BLaER1 (cell line): ENCODE data around the gene RRAS2.

ENCODE experiments used
- H3K27ac ChIP-seq: shearing (Covaris generic); formaldehyde crosslinking; 2 replicates; pipeline ENCODE4 v1.8.1; 2022
- H3K27me3 ChIP-seq: shearing (Covaris generic); formaldehyde crosslinking; 2 replicates; pipeline ENCODE4 v1.8.1; 2022
- H3K36me3 ChIP-seq: shearing (Covaris generic); formaldehyde crosslinking; 2 replicates; pipeline ENCODE4 v1.8.1; 2022
- H3K4me1 ChIP-seq: shearing (Covaris generic); formaldehyde crosslinking; 2 replicates; pipeline ENCODE4 v1.8.1; 2022
- H3K4me2 ChIP-seq: shearing (Covaris generic); formaldehyde crosslinking; 2 replicates; pipeline ENCODE4 v1.8.1; 2022
- H3K4me3 ChIP-seq: shearing (Covaris generic); formaldehyde crosslinking; 2 replicates; pipeline ENCODE4 v1.8.1; 2022
- H3K9ac ChIP-seq: shearing (Covaris generic); formaldehyde crosslinking; 2 replicates; pipeline ENCODE4 v1.8.1; 2022
- H3K9me3 ChIP-seq: shearing (Covaris generic); formaldehyde crosslinking; 2 replicates; pipeline ENCODE4 v1.8.1; 2022
- H4K20me1 ChIP-seq: shearing (Covaris generic); formaldehyde crosslinking; 2 replicates; pipeline ENCODE4 v1.8.1; 2022
- Cebpa-rat ChIP-seq: shearing (Covaris generic); IDR thresholded peaks from 2 replicates; pipeline ENCODE4 v1.8.1; 2022

Gene RRAS2

GRCh38 chr11:14314127-14314526, 44.9 kb downstream of the RRAS2 start:
- no peak overlapping the region for H3K4me2 ChIP-seq
- no peak overlapping the region for H3K4me3 ChIP-seq
- H3K27ac ChIP-seq, result no peak overlapping the region
- TF ChIP-seq Cebpa-rat, result no peak
- no peaks in the 10 kb centered on the region for H3K36me3 ChIP-seq
- peaks cover 35% of the 10 kb centered on the region; the same call in 1 of the 2 replicates for H4K20me1 ChIP-seq
- H3K9me3 ChIP-seq, result no peaks in the 10 kb centered on the region
- H3K9ac ChIP-seq, result no peak overlapping the region
- no peaks in the 10 kb centered on the region for H3K27me3 ChIP-seq
- peaks cover 6% of the 10 kb centered on the region; the same call in 1 of the 2 replicates for H3K4me1 ChIP-seq

- Histone ChIP-seq H3K27me3 (no peaks in the 10 kb centered on the region), H3K27ac (no peak overlapping the region), H3K9ac (no peak overlapping the region), H3K9me3 (no peaks in the 10 kb centered on the region), H3K4me2 (no peak overlapping the region), H4K20me1 (peaks cover 35% of the 10 kb centered on the region; the same call in 1 of the 2 replicates), H3K36me3 (no peaks in the 10 kb centered on the region), H3K4me1 (peaks cover 6% of the 10 kb centered on the region; the same call in 1 of the 2 replicates), H3K4me3 (no peak overlapping the region)
- TF ChIP-seq Cebpa-rat, result no peak
Observed at GRCh38 chr11:14312736-14313438, 46.1 kb downstream of the RRAS2 start.

GRCh38 chr11:14310679-14311078, 48.3 kb downstream of the RRAS2 start:
- H3K27ac ChIP-seq, result no peak overlapping the region
- H3K27me3 ChIP-seq, result no peaks in the 10 kb centered on the region
- H3K4me1 ChIP-seq, result peaks cover 6% of the 10 kb centered on the region; the same call in 1 of the 2 replicates
- H3K36me3 ChIP-seq, result no peaks in the 10 kb centered on the region
- H3K4me2 ChIP-seq, result no peak overlapping the region
- no peak for TF ChIP-seq Cebpa-rat
- H4K20me1 ChIP-seq, result peaks cover 32% of the 10 kb centered on the region; the same call in 1 of the 2 replicates
- no peak overlapping the region for H3K4me3 ChIP-seq
- no peaks in the 10 kb centered on the region for H3K9me3 ChIP-seq
- no peak overlapping the region for H3K9ac ChIP-seq

- Histone ChIP-seq H3K27me3 (no peaks in the 10 kb centered on the region), H3K36me3 (no peaks in the 10 kb centered on the region), H3K4me2 (no peak overlapping the region), H3K9me3 (no peaks in the 10 kb centered on the region), H3K9ac (no peak overlapping the region), H3K27ac (no peak overlapping the region), H3K4me1 (peaks cover 6% of the 10 kb centered on the region; the same call in 1 of the 2 replicates), H4K20me1 (peaks cover 43% of the 10 kb centered on the region; the same call in 1 of the 2 replicates), H3K4me3 (no peak overlapping the region)
- TF ChIP-seq Cebpa-rat, result no peak
Observed at GRCh38 chr11:14309425-14310192, 49.4 kb downstream of the RRAS2 start.

- no peak for TF ChIP-seq Cebpa-rat
- Histone ChIP-seq H3K27me3 (no peaks in the 10 kb centered on the region), H3K4me1 (peaks cover 6% of the 10 kb centered on the region; the same call in 1 of the 2 replicates), H3K9me3 (no peaks in the 10 kb centered on the region), H3K36me3 (no peaks in the 10 kb centered on the region), H3K4me3 (no peak overlapping the region), H4K20me1 (peaks cover 48% of the 10 kb centered on the region; the same call in 1 of the 2 replicates), H3K27ac (no peak overlapping the region), H3K4me2 (no peak overlapping the region), H3K9ac (no peak overlapping the region)
Observed at GRCh38 chr11:14308897-14309387, 50.0 kb downstream of the RRAS2 start.

- no peak overlapping the region for H3K4me3 ChIP-seq
Observed at GRCh38 chr11:14308114-14308896, 50.7 kb downstream of the RRAS2 start.

GRCh38 chr11:14306481-14306880, 52.5 kb downstream of the RRAS2 start:
- Histone ChIP-seq H4K20me1 (peaks cover 42% of the 10 kb centered on the region; the same call in 1 of the 2 replicates), H3K9ac (no peak overlapping the region), H3K9me3 (no peaks in the 10 kb centered on the region), H3K27me3 (no peaks in the 10 kb centered on the region), H3K4me3 (no peak overlapping the region), H3K36me3 (no peaks in the 10 kb centered on the region), H3K27ac (no peak overlapping the region), H3K4me1 (no peaks in the 10 kb centered on the region), H3K4me2 (no peak overlapping the region)
- TF ChIP-seq Cebpa-rat, result no peak

More at GRCh38 chr11:14308114-14308896, 50.7 kb downstream of the RRAS2 start:
- no peaks in the 10 kb centered on the region for H3K27me3 ChIP-seq
- no peaks in the 10 kb centered on the region for H3K9me3 ChIP-seq
- no peak overlapping the region for H3K9ac ChIP-seq
- no peak overlapping the region for H3K4me2 ChIP-seq
- no peaks in the 10 kb centered on the region for H3K36me3 ChIP-seq
- H3K27ac ChIP-seq, result no peak overlapping the region
- peaks cover 3% of the 10 kb centered on the region; the same call in 1 of the 2 replicates for H3K4me1 ChIP-seq
- no peak for TF ChIP-seq Cebpa-rat
- H4K20me1 ChIP-seq, result peaks cover 49% of the 10 kb centered on the region; the same call in 1 of the 2 replicates

- Histone ChIP-seq H3K4me3 (no peak overlapping the region), H3K9ac (no peak overlapping the region), H3K27me3 (no peaks in the 10 kb centered on the region), H3K4me2 (no peak overlapping the region), H3K36me3 (no peaks in the 10 kb centered on the region), H4K20me1 (peaks cover 40% of the 10 kb centered on the region), H3K4me1 (no peaks in the 10 kb centered on the region), H3K27ac (no peak overlapping the region), H3K9me3 (no peaks in the 10 kb centered on the region)
- no peak for TF ChIP-seq Cebpa-rat
Observed at GRCh38 chr11:14305649-14306048, 53.3 kb downstream of the RRAS2 start.

- Histone ChIP-seq H3K4me2 (no peak overlapping the region), H3K4me1 (no peaks in the 10 kb centered on the region), H3K9me3 (no peaks in the 10 kb centered on the region), H4K20me1 (peaks cover 43% of the 10 kb centered on the region), H3K4me3 (no peak overlapping the region), H3K27ac (no peak overlapping the region), H3K36me3 (no peaks in the 10 kb centered on the region), H3K27me3 (no peaks in the 10 kb centered on the region), H3K9ac (no peak overlapping the region)
- TF ChIP-seq Cebpa-rat, result no peak
Observed at GRCh38 chr11:14304601-14305000, 54.4 kb downstream of the RRAS2 start.
